Right lobe of liver (tissue), 6 donors: ENCODE data around the gene ATG7. TPM values are rescaled to one million over a fixed set of nuclear protein-coding genes. Genes with fewer than 3 reads are reported as not detected.

Source experiments
- ATAC-seq, 4 donors: fragments of 200-7000 bp; cut with Tn5 transposase; one replicate each; pipeline ENCODE4 v1.9.1; 2020; ENCODE audit warnings: mild to moderate bottlenecking in 4 of 4, moderate library complexity in 4 of 4
- DNase-seq, 3 donors: peaks; one replicate each; pipeline ENCODE4 v3.0.0-alpha.2; 2020
- H3K27ac ChIP-seq, 3 donors: fragments of 200-600 bp; one replicate each; pipeline ENCODE4 v1.8.0; 2022
- H3K27me3 ChIP-seq, 2 donors: fragments of 200-600 bp; one replicate each; pipeline ENCODE4 v1.8.0; 2022
- H3K36me3 ChIP-seq, 4 donors: fragments of 200-600 bp; sonication (generic) in 1 of 4; one replicate each; pipeline versions ENCODE4 v1.5.1 to v1.8.0; 2017 to 2022; ENCODE audit warnings: control low read depth in 1 of 4
- H3K4me1 ChIP-seq, 4 donors: fragments of 200-600 bp; sonication (generic) in 1 of 4; one replicate each; pipeline versions ENCODE4 v1.5.1 to v1.8.0; 2017 to 2022; ENCODE audit warnings: control low read depth in 1 of 4
- H3K4me3 ChIP-seq, 3 donors: fragments of 200-600 bp; one replicate each; pipeline ENCODE4 v1.8.0; 2022
- H3K9me3 ChIP-seq, 4 donors: fragments of 200-600 bp; sonication (generic) in 1 of 4; one replicate each; pipeline versions ENCODE4 v1.5.1 to v1.8.0; 2017 to 2022; ENCODE audit warnings: control low read depth in 1 of 4
- POLR2A ChIP-seq: fragments of 450-650 bp; IDR thresholded peaks from one replicate; pipeline ENCODE4 v1.6.1; 2017; ENCODE audit warnings: antibody characterized with exemption, mild to moderate bottlenecking
- WGBS: methylation state at CpG from one replicate; pipeline ENCODE4 v1.1.6; 2018; ENCODE audit warnings: low coverage, low lambda C conversion rate; ENCODE audit not compliant: insufficient coverage; ENCODE audit errors: missing lambda C conversion rate; 5-methylcytosine and 5-hydroxymethylcytosine counted together
- intact Hi-C, 2 donors: fragments of 100-400 bp; cut with DNase I; formaldehyde crosslinking; loops; one replicate each; pipeline versions ENCODE4 v1.11.2 to v1.14.1; 2022
- total RNA-seq, 6 experiments: library from RNA; depleted of rRNA in 2 of 6; stranded (reverse); fragments of >200 nt in 2 of 6; fragmentation: NEBNext Ultra II Directional in 3 of 6; extraction: Animal tissue kit (Norgen Biotek cat#: 25700) in 3 of 6; gene quantifications; one replicate each; pipeline versions ENCODE4 v1.1.0 to v1.2.4, GENCODE V29; 2016 to 2023
- TF ChIP-seq, protein P1 (sequence below), 4 donors: fragments of 200-600 bp in 3 of 4; fragments of 450-650 bp in 1 of 4; IDR thresholded peaks; one replicate each; pipeline versions ENCODE4 v1.5.1 to v1.8.0; 2016 to 2022; ENCODE audit warnings: antibody characterized with exemption in 4 of 4, mild to moderate bottlenecking in 2 of 4
- donor health status: DM: no; HTN: yes; CAD: no.
- donor health status: DM: no; HTN: no; CAD: no.
- donor health status: DM: no; HTN: no; CAD: no.
- donor health status: DM: no; HTN: yes; CAD: no.
- donor health status: DM: no; HTN: yes; CAD: no.

The ATG7 gene
- total RNA-seq, 6 experiments from 2014 or later, result 13.6 to 21.1 (median 15.8) TPM

DNA sequence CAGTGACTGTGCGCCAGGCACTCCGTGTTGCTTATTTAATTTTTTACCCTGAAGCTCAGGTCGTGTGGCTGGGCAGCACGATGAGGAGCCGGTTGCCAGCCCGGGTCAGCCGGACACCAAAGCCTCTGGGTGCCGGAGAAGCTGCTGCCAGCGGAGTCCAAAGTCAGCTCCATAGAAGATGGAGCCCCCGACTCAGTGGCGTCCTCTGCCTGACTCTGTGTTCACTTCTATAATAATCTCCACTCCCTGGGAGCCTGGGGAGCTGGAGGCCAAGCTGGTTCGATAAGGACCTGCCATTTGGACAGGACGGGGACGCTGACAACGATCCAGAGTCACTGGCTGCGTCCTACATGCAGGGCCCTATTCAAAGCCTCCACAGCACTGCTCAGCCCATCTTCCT, 292.9 kb downstream of the ATG7 start:
- 60% methylated on average over 1 of the region's 16 CpGs for WGBS
- DNase-seq, result no peak
- no peaks in the 10 kb centered on the region for H3K4me1 ChIP-seq

DNA sequence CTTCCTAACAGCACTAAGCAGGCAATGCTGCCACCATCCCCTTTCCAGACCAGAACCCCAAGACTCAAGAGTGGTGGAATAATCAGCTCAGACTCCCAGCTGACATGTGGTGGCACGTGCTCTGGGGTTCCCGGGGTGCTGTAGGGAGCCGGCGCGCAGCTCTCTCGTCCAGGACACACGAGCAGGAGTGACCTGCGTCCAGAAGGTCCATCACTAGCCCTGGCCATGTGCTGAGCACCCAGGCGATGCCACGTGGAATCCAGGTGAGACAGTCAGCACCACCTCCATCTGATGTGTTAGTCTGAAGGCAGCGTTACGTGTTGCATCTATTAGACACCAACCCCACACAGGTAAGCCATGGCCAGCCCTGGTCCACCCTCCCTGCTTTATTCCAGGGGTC, 293.3 kb downstream of the ATG7 start:
- no peak for ATAC-seq
- no CpG with 5 or more reads among the region's 12 CpGs for WGBS
- intact Hi-C loops, result no loop called here

More for the DNA sequence above, 292.9 kb downstream of the ATG7 start:
- no peaks in the 10 kb centered on the region for H3K9me3 ChIP-seq
- intact Hi-C loops, result no loop called here
- no peaks in the 10 kb centered on the region for H3K27me3 ChIP-seq
- no peak for ATAC-seq
- TF ChIP-seq, protein P1, sequence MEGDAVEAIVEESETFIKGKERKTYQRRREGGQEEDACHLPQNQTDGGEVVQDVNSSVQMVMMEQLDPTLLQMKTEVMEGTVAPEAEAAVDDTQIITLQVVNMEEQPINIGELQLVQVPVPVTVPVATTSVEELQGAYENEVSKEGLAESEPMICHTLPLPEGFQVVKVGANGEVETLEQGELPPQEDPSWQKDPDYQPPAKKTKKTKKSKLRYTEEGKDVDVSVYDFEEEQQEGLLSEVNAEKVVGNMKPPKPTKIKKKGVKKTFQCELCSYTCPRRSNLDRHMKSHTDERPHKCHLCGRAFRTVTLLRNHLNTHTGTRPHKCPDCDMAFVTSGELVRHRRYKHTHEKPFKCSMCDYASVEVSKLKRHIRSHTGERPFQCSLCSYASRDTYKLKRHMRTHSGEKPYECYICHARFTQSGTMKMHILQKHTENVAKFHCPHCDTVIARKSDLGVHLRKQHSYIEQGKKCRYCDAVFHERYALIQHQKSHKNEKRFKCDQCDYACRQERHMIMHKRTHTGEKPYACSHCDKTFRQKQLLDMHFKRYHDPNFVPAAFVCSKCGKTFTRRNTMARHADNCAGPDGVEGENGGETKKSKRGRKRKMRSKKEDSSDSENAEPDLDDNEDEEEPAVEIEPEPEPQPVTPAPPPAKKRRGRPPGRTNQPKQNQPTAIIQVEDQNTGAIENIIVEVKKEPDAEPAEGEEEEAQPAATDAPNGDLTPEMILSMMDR (IDR thresholded peaks at IDR 0.05), result no peak
- TF ChIP-seq POLR2A, result no peak
- no peak overlapping the region for H3K4me3 ChIP-seq
- peaks cover 0 to 5% (median 1%) of the 10 kb centered on the region in 4 donors for H3K36me3 ChIP-seq
- H3K27ac ChIP-seq, result no peak overlapping the region

DNA sequence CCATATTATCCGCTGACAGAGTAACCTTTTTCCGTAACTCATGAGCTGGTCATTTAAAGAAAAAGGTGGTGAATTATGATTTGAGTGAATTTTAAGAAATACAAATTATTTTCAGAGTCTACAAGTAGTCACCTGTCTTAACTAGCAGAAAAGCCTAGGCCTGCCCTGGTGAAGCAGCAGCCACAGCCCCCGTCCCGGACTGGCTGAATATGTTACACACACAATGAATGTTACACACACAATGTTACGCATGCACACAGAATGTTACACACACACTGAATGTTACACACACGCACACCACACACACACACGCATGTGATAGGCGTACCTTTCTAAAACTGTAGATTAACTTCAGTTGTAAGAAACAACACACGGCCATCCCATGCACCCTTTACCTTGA, 293.7 kb downstream of the ATG7 start:
- no peak for TF ChIP-seq POLR2A
- TF ChIP-seq, protein P1 (IDR thresholded peaks at IDR 0.05), result no peak
- H3K4me1 ChIP-seq, result no peaks in the 10 kb centered on the region
- H3K4me3 ChIP-seq, result no peak overlapping the region
- H3K36me3 ChIP-seq, result peaks cover 0 to 5% (median 1%) of the 10 kb centered on the region in 4 donors
- no peak for ATAC-seq
- intact Hi-C loops, result no loop called here
- no peaks in the 10 kb centered on the region for H3K27me3 ChIP-seq
- H3K9me3 ChIP-seq, result no peaks in the 10 kb centered on the region
- no peak for DNase-seq
- 95% methylated on average over 9 of the region's 9 CpGs for WGBS
- no peak overlapping the region for H3K27ac ChIP-seq

More for the DNA sequence above, 293.3 kb downstream of the ATG7 start:
- TF ChIP-seq, protein P1 (IDR thresholded peaks at IDR 0.05), result no peak
- no peak for TF ChIP-seq POLR2A
- Histone ChIP-seq H3K4me3 (no peak overlapping the region), H3K36me3 (peaks cover 0 to 5% (median 1%) of the 10 kb centered on the region in 4 donors), H3K9me3 (no peaks in the 10 kb centered on the region), H3K27me3 (no peaks in the 10 kb centered on the region), H3K27ac (no peak overlapping the region), H3K4me1 (no peaks in the 10 kb centered on the region)
- DNase-seq, result no peak

DNA sequence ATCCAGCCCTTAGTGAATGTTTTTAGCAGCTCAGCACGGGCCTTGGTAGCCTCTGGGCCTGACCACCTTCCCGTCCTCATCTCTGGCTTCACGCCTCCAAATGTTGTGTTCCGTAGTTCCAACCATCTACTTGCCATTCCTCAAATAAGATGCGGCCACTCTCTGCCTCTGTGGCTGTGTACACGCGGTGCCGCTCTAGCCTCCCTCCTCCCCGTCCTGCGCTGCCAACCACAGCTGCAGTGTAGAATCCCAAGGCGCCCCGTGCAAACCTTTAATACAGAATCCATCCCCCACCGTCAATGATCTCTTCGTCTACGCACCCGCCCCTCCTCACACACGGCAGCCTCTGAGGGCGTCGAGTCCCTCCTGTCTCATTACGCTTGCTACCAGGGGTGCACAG, 294.3 kb downstream of the ATG7 start:
- no peak for ATAC-seq
- TF ChIP-seq, protein P1 (IDR thresholded peaks at IDR 0.05), result no peak
- TF ChIP-seq POLR2A, result no peak
- no peaks in the 10 kb centered on the region for H3K4me1 ChIP-seq
- intact Hi-C loops, result no loop called here
- H3K27ac ChIP-seq, result no peak overlapping the region
- no peak for DNase-seq
- H3K36me3 ChIP-seq, result peaks cover 0 to 5% (median 1%) of the 10 kb centered on the region in 4 donors
- no peaks in the 10 kb centered on the region for H3K27me3 ChIP-seq
- WGBS, result 90% methylated on average over 16 of the region's 20 CpGs
- H3K4me3 ChIP-seq, result no peak overlapping the region
- H3K9me3 ChIP-seq, result no peaks in the 10 kb centered on the region

DNA sequence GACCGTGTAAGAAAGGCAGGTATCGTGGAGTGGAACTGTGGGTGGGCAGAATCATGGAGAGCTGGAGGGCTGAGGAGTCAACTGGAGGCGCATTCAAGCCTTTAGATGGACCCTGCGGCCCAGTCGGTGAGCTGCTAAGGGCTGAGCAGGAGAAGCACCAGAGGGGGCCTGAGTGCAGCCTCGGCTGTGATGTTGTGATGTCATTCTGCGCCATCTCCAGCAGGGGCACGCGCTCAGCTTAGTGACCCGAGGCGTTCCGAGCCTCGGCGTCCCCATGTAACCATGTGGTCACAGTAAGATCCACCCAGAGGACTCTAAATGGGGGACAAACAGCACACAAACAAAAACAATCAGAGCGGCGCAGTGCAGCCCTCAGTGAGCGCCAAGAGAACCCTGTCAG, 294.7 kb downstream of the ATG7 start:
- TF ChIP-seq POLR2A, result no peak
- TF ChIP-seq, protein P1 (IDR thresholded peaks at IDR 0.05), result no peak
- no peak for ATAC-seq
- DNase-seq, result no peak
- Histone ChIP-seq H3K4me3 (no peak overlapping the region), H3K9me3 (no peaks in the 10 kb centered on the region), H3K4me1 (no peaks in the 10 kb centered on the region), H3K36me3 (peaks cover 0 to 5% (median 1%) of the 10 kb centered on the region in 4 donors), H3K27ac (no peak overlapping the region), H3K27me3 (no peaks in the 10 kb centered on the region)
- intact Hi-C loops, result no loop called here
- 96% methylated on average over 3 of the region's 17 CpGs for WGBS
